COLO668 (cell line): Measurements from ENCODE around the gene CCDC78.
A peak's percentile ranks its signal among the peaks of the same experiment; 100 is the strongest.

ENCODE experiments used
- DNase-seq: peaks from one replicate; lab custom pipeline; 2025; ENCODE audit not compliant: unreplicated experiment; lab: John Stamatoyannopoulos, UW

CCDC78 gene

DNA sequence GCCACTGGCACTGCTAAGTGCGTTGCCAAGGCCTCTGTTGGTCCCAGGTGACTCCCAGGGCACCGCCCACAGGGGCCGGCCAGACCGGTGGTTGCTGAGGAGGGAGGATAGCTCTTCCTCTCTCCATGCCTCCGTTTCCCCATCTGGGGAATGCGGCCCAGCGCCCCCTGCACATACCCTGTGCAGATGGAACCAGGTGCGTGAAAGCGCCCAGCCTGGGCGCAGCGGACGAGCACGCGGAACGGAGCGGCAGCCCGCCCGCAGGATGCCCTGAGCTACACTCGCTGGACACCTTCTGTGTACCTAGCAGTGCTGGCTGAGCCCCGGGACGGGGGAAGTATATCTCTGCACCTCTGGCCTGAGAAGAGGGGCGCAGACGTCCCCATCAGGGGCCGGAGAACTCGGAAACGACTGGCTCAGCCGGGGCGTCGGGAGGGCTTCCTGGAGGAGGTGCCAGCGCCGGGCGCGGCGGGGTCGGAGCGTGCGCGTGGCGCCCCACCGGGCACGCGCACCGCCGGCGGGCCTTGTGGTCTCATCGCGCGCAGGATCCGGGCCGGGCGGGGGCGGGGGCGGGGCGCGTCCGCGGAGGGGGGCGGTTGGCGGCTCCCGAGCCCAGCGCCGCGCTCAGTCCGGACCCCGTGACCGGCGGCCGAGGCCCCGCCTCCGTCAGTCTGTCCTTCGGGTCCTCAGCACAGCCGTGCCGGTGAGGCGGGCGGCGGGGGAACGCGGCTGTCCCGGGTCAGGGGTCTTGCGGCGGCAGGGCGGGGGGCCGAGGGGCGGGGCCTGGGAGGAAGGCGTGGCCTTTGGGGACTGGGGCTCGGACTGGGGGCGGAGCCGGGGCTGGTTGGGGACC lies at the start of gene CCDC78, which contains the start of gene HAGHL:
TSS of gene CCDC78 (minus strand) at position 6 of the 853 bp plus-strand sequence. CDS start 76 bp downstream, outside the sequence.
TSS of gene HAGHL (plus strand) at position 669 of the 853 bp plus-strand sequence. CDS start 404 bp downstream, outside the sequence.
- peak; percentile 75 for DNase-seq

GRCh38 chr16:775236-775796 lies 49.1 kb upstream of the CCDC78 start:
- DNase-seq, result peak; percentile 58

DNA sequence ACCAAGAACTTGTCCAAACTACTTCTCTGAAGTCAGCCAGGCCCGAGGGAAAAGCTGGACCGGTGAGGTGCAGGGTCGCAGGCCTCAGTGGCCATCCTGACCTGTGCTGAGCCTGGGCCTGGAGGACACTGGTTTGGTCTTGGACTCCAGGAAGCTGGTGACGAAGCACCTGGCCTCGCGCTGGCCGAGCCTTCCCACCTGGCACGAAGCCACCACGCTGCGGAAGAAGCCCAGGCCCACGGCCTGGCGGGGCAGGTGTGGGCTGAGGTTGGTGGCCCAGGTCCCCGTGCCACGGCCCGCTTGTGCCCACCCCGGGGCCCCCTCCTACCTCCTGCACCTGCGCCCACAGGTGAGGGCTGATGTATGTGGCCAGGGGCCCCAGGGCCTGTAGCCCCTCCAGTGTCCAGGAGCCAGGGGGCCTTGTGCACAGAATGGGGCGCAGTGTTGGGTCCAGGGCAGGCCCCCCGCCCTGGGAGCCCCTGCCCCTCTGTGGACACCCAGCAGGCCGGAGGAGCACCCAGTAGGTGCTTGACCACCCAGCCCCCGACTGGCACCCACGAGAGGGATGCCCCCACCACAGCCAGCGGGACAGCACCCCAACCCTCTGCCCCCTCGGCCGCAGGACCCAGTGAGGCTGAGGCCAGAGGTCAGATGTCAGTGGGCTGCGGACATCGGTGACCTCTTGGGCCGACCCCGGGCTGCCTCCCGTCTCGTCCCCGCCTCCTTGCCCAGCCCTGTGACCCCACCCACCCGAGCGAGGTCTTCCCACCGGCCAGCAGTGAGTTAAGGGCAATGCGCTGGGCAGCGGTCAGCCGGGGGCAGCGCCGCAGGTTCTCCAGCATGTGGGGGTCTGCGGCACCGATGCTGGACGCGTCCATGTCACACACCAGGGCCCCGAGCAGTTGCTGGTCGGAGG lies 48.1 kb upstream of the CCDC78 start:
- DNase-seq, result peak; percentile 63

- DNase-seq, result no peak
Measured at GRCh38 chr16:772959-773358, 46.7 kb upstream of the CCDC78 start.

- no peak for DNase-seq
Measured at GRCh38 chr16:770411-770810, 44.2 kb upstream of the CCDC78 start.

- DNase-seq, result no peak
Measured at GRCh38 chr16:769934-770333, 43.7 kb upstream of the CCDC78 start.

GRCh38 chr16:769184-769784 lies 43.0 kb upstream of the CCDC78 start:
- no peak for DNase-seq

- DNase-seq, result no peak
Measured at GRCh38 chr16:768428-768827, 42.2 kb upstream of the CCDC78 start.

DNA sequence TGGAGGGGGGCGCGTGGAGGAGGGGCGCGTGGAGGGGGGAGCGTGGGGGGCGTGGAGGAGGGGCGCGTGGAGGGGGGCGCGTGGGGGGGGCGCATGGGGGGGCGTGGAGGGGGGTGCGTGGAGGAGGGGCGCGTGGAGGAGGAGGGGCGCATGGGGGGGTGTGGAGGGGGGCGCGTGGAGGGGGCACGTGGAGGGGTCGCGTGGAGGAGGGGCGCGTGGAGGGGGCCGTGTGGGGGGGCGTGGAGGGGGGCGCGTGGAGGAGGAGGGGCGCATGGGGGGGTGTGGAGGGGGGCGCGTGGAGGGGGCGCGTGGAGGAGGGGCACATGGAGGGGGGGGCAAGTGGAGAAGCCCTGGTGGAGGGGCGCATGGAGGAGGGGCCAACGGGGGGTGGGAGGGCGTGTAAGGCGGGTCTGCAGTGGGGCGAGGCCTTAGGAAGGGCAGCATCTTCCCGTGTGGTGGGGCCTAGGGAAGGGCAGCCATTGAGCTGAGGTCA lies 41.5 kb upstream of the CCDC78 start:
- no peak for DNase-seq

GRCh38 chr16:766820-767640 lies 40.8 kb upstream of the CCDC78 start:
- DNase-seq, result no peak

- no peak for DNase-seq
Measured at GRCh38 chr16:766008-766819, 40.0 kb upstream of the CCDC78 start.

DNA sequence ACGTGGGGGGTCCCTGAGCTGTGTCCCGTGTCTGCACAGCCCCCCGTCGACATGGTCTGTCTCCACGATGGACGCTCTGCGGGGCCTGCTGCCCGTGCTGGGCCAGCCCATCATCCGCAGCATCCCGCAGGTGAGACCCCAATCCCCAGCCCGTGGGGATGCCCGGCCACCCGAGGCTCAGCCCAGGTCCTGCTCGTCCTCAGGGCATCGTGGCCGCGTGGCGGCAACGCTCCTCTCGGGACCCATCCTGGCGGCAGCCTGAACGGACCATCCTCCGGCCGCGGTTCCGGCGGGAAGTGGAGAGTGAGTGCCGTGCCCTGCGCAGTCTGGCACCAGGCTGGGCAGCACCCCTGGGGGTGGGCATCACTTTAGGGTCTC lies 39.2 kb upstream of the CCDC78 start:
- DNase-seq, result no peak

DNA sequence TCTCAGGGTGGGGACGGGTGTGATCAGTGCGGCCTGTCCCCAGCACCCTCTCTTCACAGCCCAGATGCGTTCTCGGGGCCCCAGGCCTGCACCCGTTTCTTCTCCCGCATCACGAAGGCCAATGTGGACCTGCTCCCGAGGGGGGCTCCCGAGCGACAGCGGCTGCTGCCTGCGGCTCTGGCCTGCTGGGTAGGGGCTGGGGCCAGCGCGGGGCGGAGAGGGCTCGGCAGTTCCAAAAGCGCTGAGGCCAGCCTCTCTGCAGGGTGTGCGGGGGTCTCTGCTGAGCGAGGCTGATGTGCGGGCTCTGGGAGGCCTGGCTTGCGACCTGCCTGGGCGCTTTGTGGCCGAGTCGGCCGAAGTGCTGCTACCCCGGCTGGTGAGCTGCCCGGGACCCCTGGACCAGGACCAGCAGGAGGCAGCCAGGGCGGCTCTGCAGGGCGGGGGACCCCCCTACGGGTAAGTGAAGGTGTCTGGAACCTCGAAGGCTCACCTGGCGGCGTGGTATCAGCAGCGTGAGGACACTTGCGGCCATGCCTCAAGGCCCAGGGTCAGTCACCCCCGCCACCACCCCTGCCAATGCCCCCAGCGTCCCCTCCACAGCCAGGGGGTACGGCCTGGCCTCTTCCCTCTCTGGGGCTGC lies 38.7 kb upstream of the CCDC78 start:
- no peak for DNase-seq

DNA sequence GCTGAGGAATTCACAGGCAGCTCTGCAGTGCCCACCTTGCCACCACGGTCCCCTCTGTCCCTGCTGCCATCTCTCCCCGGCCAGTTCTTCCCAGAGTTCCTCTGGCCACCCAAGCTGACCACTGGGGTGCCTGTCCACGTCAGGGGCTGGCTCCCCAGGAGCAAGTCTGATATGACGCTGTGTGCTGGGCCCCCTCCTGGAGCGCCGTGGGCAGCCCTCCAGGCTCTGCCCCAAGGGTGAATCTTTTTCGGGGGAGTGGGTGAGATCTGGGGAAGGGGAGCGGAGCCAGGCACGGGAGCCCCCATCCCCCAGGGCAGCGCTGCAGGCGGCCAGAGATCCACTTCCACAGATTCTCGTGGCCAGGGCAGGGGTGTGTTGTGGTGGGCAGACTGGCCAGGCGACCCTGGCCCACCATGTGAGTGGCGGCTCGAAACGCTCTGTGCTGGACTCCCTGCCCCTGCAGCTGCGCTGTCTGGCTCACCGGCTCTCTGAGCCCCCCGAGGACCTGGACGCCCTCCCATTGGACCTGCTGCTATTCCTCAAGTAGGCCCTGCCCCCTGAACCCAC lies 38.0 kb upstream of the CCDC78 start:
- no peak for DNase-seq

DNA sequence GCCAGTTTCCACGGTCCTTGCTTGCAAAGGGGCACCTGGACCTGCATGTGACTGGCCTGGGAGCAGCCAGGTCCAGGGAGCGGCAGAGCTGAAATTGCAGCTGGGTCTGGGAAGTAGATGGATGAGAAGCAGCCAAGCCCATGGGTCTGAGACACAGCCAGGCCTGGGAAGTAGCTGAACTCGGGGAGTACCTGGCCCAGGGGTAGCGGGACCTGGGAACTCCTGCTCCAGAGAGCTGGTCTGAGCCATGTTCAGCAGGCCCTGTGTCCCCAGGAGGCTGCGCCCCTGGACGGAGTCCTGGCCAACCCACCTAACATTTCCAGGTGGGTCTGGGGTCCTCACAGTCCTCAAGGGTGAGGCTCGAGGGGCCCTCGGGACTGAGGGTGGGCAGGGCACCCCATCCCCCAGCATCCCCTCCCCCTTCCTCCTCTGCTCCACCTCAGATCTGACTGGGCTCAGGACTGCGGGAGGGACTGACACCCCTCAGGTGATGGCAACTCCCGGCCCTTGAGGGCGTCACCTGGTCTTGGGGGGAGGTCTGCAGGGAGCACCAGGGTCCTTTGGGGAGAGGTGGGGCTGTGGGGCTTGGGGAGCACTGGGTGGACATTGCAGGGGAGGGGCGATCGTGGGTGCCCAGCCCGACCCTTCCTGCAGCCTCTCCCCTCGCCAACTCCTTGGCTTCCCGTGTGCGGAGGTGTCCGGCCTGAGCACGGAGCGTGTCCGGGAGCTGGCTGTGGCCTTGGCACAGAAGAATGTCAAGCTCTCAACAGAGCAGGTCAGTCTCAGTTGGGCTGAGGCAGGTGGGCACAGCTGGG lies 37.3 kb upstream of the CCDC78 start:
- no peak for DNase-seq

DNA sequence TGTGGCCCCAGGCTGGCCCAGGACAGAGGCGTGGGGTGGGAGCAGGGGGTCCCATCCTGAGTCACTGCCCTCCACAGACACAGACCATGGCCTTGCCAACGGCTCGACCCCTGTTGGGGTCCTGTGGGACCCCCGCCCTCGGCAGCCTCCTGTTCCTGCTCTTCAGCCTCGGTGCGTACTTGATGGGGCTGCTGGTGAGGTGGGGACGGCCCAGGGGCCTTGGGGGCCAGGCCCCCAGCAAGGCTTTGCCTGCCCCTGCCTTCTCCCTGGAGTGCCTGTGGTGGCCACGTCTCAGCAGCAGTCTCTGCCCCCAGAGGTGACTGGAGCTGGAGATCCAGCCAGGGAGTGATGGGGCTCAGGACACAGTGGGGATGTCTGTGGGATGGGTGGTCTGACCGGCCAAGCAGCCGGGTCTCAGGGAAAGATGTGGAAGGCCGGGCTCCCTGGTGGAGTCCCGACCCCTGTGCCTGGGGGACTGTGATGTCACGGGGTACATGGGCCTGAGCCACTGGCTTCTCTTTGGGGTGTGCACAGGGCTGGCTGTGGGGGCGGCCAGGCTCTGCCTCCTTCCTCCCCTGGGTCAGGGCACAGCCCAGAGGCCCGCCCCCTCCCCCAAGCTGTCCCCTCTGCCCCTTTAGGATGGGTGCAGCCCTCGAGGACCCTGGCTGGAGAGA lies 36.5 kb upstream of the CCDC78 start:
- DNase-seq, result no peak
